GM12801 (cell line): ENCODE measurements around the gene OTC.

ENCODE experiments used
- CTCF ChIP-seq: IDR thresholded peaks from one replicate; pipeline ENCODE4 v1.5.1; 2011; ENCODE audit warnings: control low read depth; ENCODE audit not compliant: insufficient read length; ENCODE audit errors: extremely low read depth

Gene OTC

GRCh38 chrX:38318606-38319005 lies 33.8 kb upstream of the OTC start:
- TF ChIP-seq CTCF: no peak

GRCh38 chrX:38320819-38321218 lies 31.6 kb upstream of the OTC start:
- TF ChIP-seq CTCF: no peak

GRCh38 chrX:38326086-38326485 lies 26.3 kb upstream of the OTC start:
- TF ChIP-seq CTCF: no peak

- TF ChIP-seq CTCF: no peak
These were observed 25.2 kb upstream of the OTC start, which contains the start of gene RPGR for GRCh38 chrX:38327007-38327774. Gene RPGR, minus strand, starts transcription at chrX:38327509. Its CDS starts 142 bp downstream, at chrX:38327367.

GRCh38 chrX:38327775-38328081 lies 24.7 kb upstream of the OTC start:
- no peak for TF ChIP-seq CTCF

- no peak for TF ChIP-seq CTCF
These were observed 19.9 kb upstream of the OTC start for GRCh38 chrX:38332505-38332904.

GRCh38 chrX:38335382-38335781 lies 17.0 kb upstream of the OTC start:
- no peak for TF ChIP-seq CTCF
